Kidney (tissue), 14 donors: ENCODE results near the gene ZNF627. TPM values are rescaled to one million over a fixed set of nuclear protein-coding genes. Genes with fewer than 3 reads are reported as not detected.

Source experiments
- DNase-seq, 5 donors: peaks; one replicate each; pipeline ENCODE4 v3.0.0-alpha.2; 2013 to 2020
- FAIRE-seq: peaks from 2 replicates; lab custom pipeline; 2012; peaks lifted over from hg19 to GRCh38; lab: Jason Lieb, UNC
- H3K27ac ChIP-seq, 2 donors: one replicate each; pipeline ENCODE4 v1.7.0; 2013; ENCODE audit warnings: low read depth in 2 of 2, low read length in 2 of 2, inconsistent platforms in 1 of 2
- H3K27me3 ChIP-seq: one replicate; pipeline ENCODE4 v1.7.1; 2013; ENCODE audit warnings: low read length, inconsistent platforms; ENCODE audit not compliant: control insufficient read depth, insufficient read depth
- H3K36me3 ChIP-seq, 3 donors: one replicate each; pipeline versions ENCODE4 v1.7.0 to v1.7.1; 2013; ENCODE audit warnings: low read length in 3 of 3, control low read depth in 1 of 3, inconsistent platforms in 1 of 3; ENCODE audit not compliant: insufficient read depth in 3 of 3, control insufficient read depth in 2 of 3
- H3K4me1 ChIP-seq, 3 donors: one replicate each; pipeline versions ENCODE4 v1.7.0 to v1.7.1; 2013; ENCODE audit warnings: low read length in 3 of 3, inconsistent platforms in 1 of 3, low read depth in 1 of 3; ENCODE audit not compliant: control insufficient read depth in 2 of 3, insufficient read depth in 2 of 3
- H3K4me3 ChIP-seq, 3 donors: one replicate each; pipeline versions ENCODE4 v1.7.0 to v1.8.1; 2013; ENCODE audit warnings: low read length in 3 of 3, control low read depth in 1 of 3, inconsistent platforms in 1 of 3
- H3K9ac ChIP-seq, 3 donors: one replicate each; pipeline versions ENCODE4 v1.7.0 to v1.7.1; 2013; ENCODE audit warnings: low read length in 3 of 3, control low read depth in 1 of 3, inconsistent platforms in 1 of 3
- H3K9me3 ChIP-seq, 3 donors: one replicate each; pipeline versions ENCODE4 v1.7.0 to v1.7.1; 2013; ENCODE audit warnings: low read length in 3 of 3, control low read depth in 1 of 3, inconsistent platforms in 1 of 3; ENCODE audit not compliant: control insufficient read depth in 2 of 3, insufficient read depth in 1 of 3
- CTCF ChIP-seq: IDR thresholded peaks from 3 replicates; pipeline ENCODE4 v1.5.1; 2012; ENCODE audit warnings: mild to moderate bottlenecking, moderate library complexity, borderline replicate concordance; ENCODE audit not compliant: insufficient read depth; ENCODE audit errors: extremely low read depth
- intact Hi-C: fragments of 100-400 bp; cut with DNase I; formaldehyde crosslinking; loops from one replicate; pipeline ENCODE4 v1.11.1; 2022
- polyA plus RNA-seq: library from polyadenylated mRNA; stranded (reverse); fragments of 350-450 nt; fragmentation: Illumina TruSeq; extraction: RNeasy Lipid Tissue Mini Kit (QIAGEN cat#74804); gene quantifications from one replicate; pipeline ENCODE4 v1.2.3, GENCODE V29; 2014; ENCODE audit warnings: low read depth, low replicate concordance; ENCODE audit not compliant: insufficient read depth
- total RNA-seq: library from RNA; stranded (reverse); fragmentation: NEBNext Ultra II Directional; extraction: Animal tissue kit (Norgen Biotek cat#: 25700); gene quantifications from one replicate; pipeline ENCODE4 v1.2.1, GENCODE V29; 2021
- donor health status: control.
- donor health status: control.
- donor health status: control.
- donor health status: control.
- donor health status: control.
- donor health status: DM: yes; HTN: yes; CAD: no.
- donor health status: Normal renal cell carcinoma (clear cell type).

Gene ZNF627
- total and polyA plus RNA-seq, 2 donors from 2014 or later = 8.4 to 20.8 TPM

GRCh38 chr19:11649941-11650340 lies 52.7 kb downstream of the ZNF627 start:
- Histone ChIP-seq H3K4me1 (no peaks in the 10 kb centered on the region), H3K27ac (no peak overlapping the region), H3K9me3 (peaks cover 1 to 22% (median 7%) of the 10 kb centered on the region in 3 donors), H3K36me3 (peaks cover 3 to 11% (median 7%) of the 10 kb centered on the region in 3 donors), H3K9ac (no peak overlapping the region), H3K4me3 (no peak overlapping the region), H3K27me3 (no peaks in the 10 kb centered on the region)
- TF ChIP-seq CTCF = no peak
- intact Hi-C loops = no loop called here
- DNase-seq = no peak
- no peak for FAIRE-seq

- Histone ChIP-seq H3K27ac (no peak overlapping the region), H3K36me3 (peaks cover 3 to 11% (median 7%) of the 10 kb centered on the region in 3 donors), H3K27me3 (no peaks in the 10 kb centered on the region), H3K9ac (no peak overlapping the region), H3K4me3 (no peak overlapping the region), H3K9me3 (peaks cover 1 to 22% (median 7%) of the 10 kb centered on the region in 3 donors), H3K4me1 (no peaks in the 10 kb centered on the region)
- FAIRE-seq (no peak), DNase-seq (no peak)
- intact Hi-C loops = no loop called here
- TF ChIP-seq CTCF = no peak
These were observed 53.8 kb downstream of the ZNF627 start for GRCh38 chr19:11651062-11651461.

- no peak for TF ChIP-seq CTCF
- FAIRE-seq (no peak), DNase-seq (no peak)
- intact Hi-C loops = no loop called here
- no peak overlapping the region for H3K4me3 ChIP-seq
- H3K27ac ChIP-seq = no peak overlapping the region
- H3K4me1 ChIP-seq = no peaks in the 10 kb centered on the region
- H3K36me3 ChIP-seq = peaks cover 3 to 11% (median 7%) of the 10 kb centered on the region in 3 donors
- H3K27me3 ChIP-seq = no peaks in the 10 kb centered on the region
- H3K9ac ChIP-seq = no peak overlapping the region
- peaks cover 1 to 22% (median 7%) of the 10 kb centered on the region in 3 donors for H3K9me3 ChIP-seq
These were observed 54.8 kb downstream of the ZNF627 start for GRCh38 chr19:11652056-11652455.

- H3K27me3 ChIP-seq = no peaks in the 10 kb centered on the region
- no peak overlapping the region for H3K4me3 ChIP-seq
- no peak overlapping the region for H3K9ac ChIP-seq
- no peak for TF ChIP-seq CTCF
- no peak overlapping the region for H3K27ac ChIP-seq
- intact Hi-C loops = no loop called here
- FAIRE-seq (no peak), DNase-seq (no peak)
- H3K36me3 ChIP-seq = peaks cover 3 to 11% (median 7%) of the 10 kb centered on the region in 3 donors
- H3K4me1 ChIP-seq = no peaks in the 10 kb centered on the region
- peaks cover 1 to 22% (median 7%) of the 10 kb centered on the region in 3 donors for H3K9me3 ChIP-seq
These were observed 55.2 kb downstream of the ZNF627 start for GRCh38 chr19:11652492-11652891.
